Bone marrow (tissue), 2 donors: Measurements from ENCODE around the gene C14orf132.

ENCODE experiments used
- DNase-seq, 2 donors: peaks; one replicate each; lab custom pipeline; 2025; lab: John Stamatoyannopoulos, UW

Gene C14orf132

GRCh38 chr14:96083667-96084320 lies 44.6 kb downstream of the C14orf132 start:
- no peak for DNase-seq

GRCh38 chr14:96084796-96085195 lies 45.6 kb downstream of the C14orf132 start:
- DNase-seq = no peak

- no peak for DNase-seq
These were observed 46.2 kb downstream of the C14orf132 start for GRCh38 chr14:96085369-96085768.

GRCh38 chr14:96086032-96086431 lies 46.9 kb downstream of the C14orf132 start:
- no peak for DNase-seq

GRCh38 chr14:96086574-96087077 lies 47.5 kb downstream of the C14orf132 start:
- DNase-seq = no peak

GRCh38 chr14:96088074-96088473 lies 48.9 kb downstream of the C14orf132 start:
- no peak for DNase-seq

- DNase-seq = no peak
These were observed 49.3 kb downstream of the C14orf132 start for GRCh38 chr14:96088481-96088880.

GRCh38 chr14:96088911-96089310 lies 49.7 kb downstream of the C14orf132 start:
- DNase-seq = no peak

- no peak for DNase-seq
These were observed 50.2 kb downstream of the C14orf132 start for GRCh38 chr14:96089401-96089800.

- no peak for DNase-seq
These were observed 51.4 kb downstream of the C14orf132 start for GRCh38 chr14:96090441-96091148.

GRCh38 chr14:96091149-96091693 lies 52.1 kb downstream of the C14orf132 start:
- DNase-seq = no peak

GRCh38 chr14:96091941-96092411 lies 52.8 kb downstream of the C14orf132 start:
- no peak for DNase-seq

- DNase-seq = no peak
These were observed 53.8 kb downstream of the C14orf132 start for GRCh38 chr14:96092936-96093335.

- no peak for DNase-seq
These were observed 55.0 kb downstream of the C14orf132 start for GRCh38 chr14:96094211-96094610.

GRCh38 chr14:96094656-96095055 lies 55.5 kb downstream of the C14orf132 start:
- no peak for DNase-seq

GRCh38 chr14:96095058-96095457 lies 55.9 kb downstream of the C14orf132 start:
- no peak for DNase-seq

- no peak for DNase-seq
These were observed 56.7 kb downstream of the C14orf132 start for GRCh38 chr14:96095581-96096476.

- DNase-seq = no peak
These were observed 57.8 kb downstream of the C14orf132 start for GRCh38 chr14:96096639-96097610.

- no peak for DNase-seq
These were observed 58.6 kb downstream of the C14orf132 start for GRCh38 chr14:96097752-96098151.

- no peak for DNase-seq
These were observed 59.3 kb downstream of the C14orf132 start for GRCh38 chr14:96098309-96098998.
